HepG2 (cell line): ENCODE measurements around the gene SDHD. TPM values are rescaled to one million over a fixed set of nuclear protein-coding genes. Genes with fewer than 3 reads are reported as not detected.

Experiments
- ATAC-seq: fragments of 200-7000 bp; cut with Tn5 transposase; 3 replicates; pipeline ENCODE4 v1.9.1; 2020; ENCODE audit warnings: mild to moderate bottlenecking, moderate library complexity
- BruUV-seq: library from RNA; stranded (reverse); fragments of 400-500 nt; replicated peaks from 2 replicates; lab custom pipeline; 2021; lab: Mats Ljungman, UMichigan
- CTCF ChIA-PET: fragments of 300-600 bp; formaldehyde crosslinking; extraction: SDS; loops from one replicate; lab custom pipeline; 2021; ENCODE audit warnings: low total read pairs, inconsistent platforms, low intra/inter-chr PET ratio; lab: Yijun Ruan, JAX
- POLR2A ChIA-PET: fragments of 350-600 bp; sonication (Branson Sonifier 250); formaldehyde crosslinking; loops from one replicate; lab custom pipeline; 2020; ENCODE audit warnings: antibody characterized with exemption, inconsistent platforms; lab: Yijun Ruan, JAX
- DNase-seq: peaks from one replicate; pipeline ENCODE4 v3.0.0-alpha.2; 2015; ENCODE audit warnings: low spot score
- FAIRE-seq: peaks from 3 replicates; lab custom pipeline; 2011; peaks lifted over from hg19 to GRCh38; lab: Jason Lieb, UNC
- H2AFZ ChIP-seq: one replicate; pipeline ENCODE4 v1.6.1; 2011; ENCODE audit warnings: low read length, inconsistent platforms
- H3K27ac ChIP-seq: fragments of 300-600 bp; 3 replicates; pipeline ENCODE4 v1.8.0; 2011; ENCODE audit warnings: mixed run types, mild to moderate bottlenecking, mixed read lengths, low read length, inconsistent platforms; ENCODE audit not compliant: insufficient read depth; ENCODE audit errors: extremely low read length
- H3K27me3 ChIP-seq, 2 experiments: fragments of 200-600 bp in 1 of 2; 2 replicates in 1 of 2; 3 replicates in 1 of 2; pipeline versions ENCODE4 v1.6.0 to v1.8.0; 2011; ENCODE audit warnings: low read length in 2 of 2, mild to moderate bottlenecking in 2 of 2, moderate library complexity in 2 of 2, inconsistent platforms in 1 of 2; ENCODE audit not compliant: insufficient read depth in 2 of 2, control insufficient read depth in 1 of 2
- H3K36me3 ChIP-seq, 2 experiments: fragments of 200-600 bp in 1 of 2; replicated peaks in 1 of 2; 2 replicates in 1 of 2; 3 replicates in 1 of 2; pipeline versions ENCODE4 v1.5.1 to v1.8.0; 2011; ENCODE audit warnings: low read length in 2 of 2, inconsistent platforms in 1 of 2; ENCODE audit not compliant: insufficient read depth in 2 of 2, control insufficient read depth in 1 of 2
- H3K4me1 ChIP-seq: 2 replicates; pipeline ENCODE4 v1.5.1; 2012; ENCODE audit warnings: low read length, inconsistent platforms; ENCODE audit not compliant: insufficient read depth
- H3K4me2 ChIP-seq: 2 replicates; pipeline ENCODE4 v1.6.0; 2011; ENCODE audit warnings: low read depth, low read length, inconsistent platforms
- H3K4me3 ChIP-seq, 3 experiments: fragments of 200-600 bp in 1 of 3; sonication (generic), shearing (Covaris generic) in 1 of 3; replicated peaks in 1 of 3; 2 replicates each; pipeline ENCODE4 v1.5.1; 2011 to 2016; ENCODE audit warnings: low read length in 3 of 3, inconsistent platforms in 2 of 3, low read depth in 2 of 3, mild to moderate bottlenecking in 2 of 3, control low read depth in 1 of 3, mixed read lengths in 1 of 3; ENCODE audit not compliant: insufficient read depth in 1 of 3
- H3K79me2 ChIP-seq: one replicate; pipeline ENCODE4 v1.6.1; 2011; ENCODE audit warnings: low read length, inconsistent platforms; ENCODE audit not compliant: insufficient read depth
- H3K9ac ChIP-seq: 2 replicates; pipeline ENCODE4 v1.6.0; 2011; ENCODE audit warnings: mild to moderate bottlenecking, low read depth, low read length, inconsistent platforms; ENCODE audit not compliant: insufficient read depth
- H3K9me3 ChIP-seq: 2 replicates; pipeline ENCODE4 v1.5.1; 2012; ENCODE audit warnings: mild to moderate bottlenecking, low read length
- H4K20me1 ChIP-seq: 2 replicates; pipeline ENCODE4 v1.6.0; 2011; ENCODE audit warnings: inconsistent platforms, mild to moderate bottlenecking, low read length, moderate library complexity; ENCODE audit not compliant: insufficient read depth
- MAFF ChIP-seq: IDR thresholded peaks from 2 replicates; pipeline ENCODE4 v1.6.1; 2011; ENCODE audit warnings: low read depth, low read length, improper control_type of control experiment
- MAFK ChIP-seq, 2 experiments: IDR thresholded peaks in 1 of 2; conservative IDR thresholded peaks in 1 of 2; 2 replicates each; pipeline ENCODE4 v1.6.1; 2011; ENCODE audit warnings: improper control_type of control experiment in 2 of 2, low read length in 2 of 2
- YY1 ChIP-seq: IDR thresholded peaks from 2 replicates; pipeline ENCODE4 v1.6.1; 2011; ENCODE audit warnings: low read length, low read depth, moderate library complexity, mild to moderate bottlenecking; ENCODE audit not compliant: insufficient read depth, insufficient replicate concordance
- ZNF556 ChIP-seq: sonication (generic); formaldehyde crosslinking; IDR thresholded peaks from 2 replicates; pipeline ENCODE4 v1.4.0; 2020; ENCODE audit warnings: mild to moderate bottlenecking, missing genetic modification reagents, borderline replicate concordance
- ZNF569 ChIP-seq: sonication (generic); formaldehyde crosslinking; IDR thresholded peaks from 2 replicates; pipeline ENCODE4 v1.5.0; 2020; ENCODE audit warnings: mild to moderate bottlenecking, missing genetic modification reagents, moderate library complexity, borderline replicate concordance
- WGBS: methylation state at CpG from one replicate; pipeline ENCODE4 v1.1.6; 2017; ENCODE audit warnings: low lambda C conversion rate; 5-methylcytosine and 5-hydroxymethylcytosine counted together
- in situ Hi-C: cut with HindIII; loops from 2 replicates; pipeline ENCODE4 v1.10.0; 2017; ENCODE audit warnings: low pct_unique_long_range_greater_than_20kb; ENCODE audit not compliant: extremely low pct_ligation_motif_present
- intact Hi-C: fragments of 100-400 bp; cut with micrococcal nuclease; formaldehyde crosslinking; loops from one replicate; pipeline ENCODE4 v1.10.0; 2022; ENCODE audit not compliant: unreplicated experiment
- polyA plus RNA-seq, 8 experiments: library from polyadenylated mRNA; depleted of rRNA in 3 of 8; stranded (reverse) in 7 of 8; unstranded in 1 of 8; fragments of >200 nt; fragmentation: Illumina TruSeq in 4 of 8; extraction: Trizol in 4 of 8; gene quantifications; 2 replicates each; pipeline versions ENCODE4 v1.2.1 to v1.2.3, GENCODE V29; 2011 to 2016; ENCODE audit warnings: low read depth in 4 of 8, missing spikeins in 1 of 8, mixed read lengths in 1 of 8; ENCODE audit not compliant: insufficient read depth in 1 of 8
- total RNA-seq, 5 experiments: library from RNA; depleted of rRNA; stranded (reverse); fragments of >200 nt; fragmentation: Illumina TruSeq; extraction: Trizol; gene quantifications; 2 replicates each; pipeline ENCODE4 v1.2.3, GENCODE V29; 2016; ENCODE audit warnings: low read depth in 1 of 5
- TF ChIP-seq, protein P1 (sequence below): sonication (generic); formaldehyde crosslinking; IDR thresholded peaks from 2 replicates; pipeline ENCODE4 v1.8.0; 2022; ENCODE audit warnings: missing genetic modification reagents, mild to moderate bottlenecking, borderline replicate concordance
- TF ChIP-seq, protein P2 (sequence below): sonication (generic); formaldehyde crosslinking; IDR thresholded peaks from 2 replicates; pipeline ENCODE4 v1.4.0; 2020; ENCODE audit warnings: missing genetic modification reagents, borderline replicate concordance

Gene SDHD
- total and polyA plus RNA-seq, 2 of the 13 experiments (the other 11 are each of a cell fraction or from before 2014, with no cell fraction given) = 117 to 123 TPM

DNA sequence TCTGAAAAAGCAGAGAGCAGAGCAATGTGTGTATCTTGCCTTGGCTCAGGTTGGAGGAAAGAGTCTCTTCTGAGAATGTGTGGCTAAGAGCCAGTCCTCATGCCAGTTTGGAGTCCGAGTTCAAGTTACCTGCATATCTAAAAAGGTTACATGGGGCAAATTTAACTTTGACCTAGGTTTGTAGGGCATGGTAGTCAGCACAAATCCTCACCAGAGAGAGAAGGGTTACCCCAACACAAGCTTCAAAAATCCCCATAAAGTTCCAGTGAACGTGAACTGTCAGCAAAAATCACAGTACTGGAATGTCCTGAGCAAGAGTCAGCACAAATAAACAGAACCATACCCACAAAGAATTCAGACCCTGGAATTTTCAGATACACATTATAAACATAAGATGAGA is 13.8 kb downstream of the SDHD start:
- no peak overlapping the region for H3K4me2 ChIP-seq
- no peaks in the 10 kb centered on the region for H4K20me1 ChIP-seq
- no TSS peak for BruUV-seq
- FAIRE-seq (no peak), DNase-seq (no peak), ATAC-seq (no peak)
- no peak overlapping the region for H2AFZ ChIP-seq
- no peak overlapping the region for H3K9ac ChIP-seq
- CTCF ChIA-PET = no interaction called here
- no peaks in the 10 kb centered on the region for H3K27me3 ChIP-seq
- POLR2A ChIA-PET = interaction anchor here (1.0 kb wide), 1 partner anchor 13 kb away, joined by 3 read pairs; no protein-coding TSS in a partner anchor
- H3K27ac ChIP-seq = no peak overlapping the region
- H3K9me3 ChIP-seq = no peaks in the 10 kb centered on the region
- TF ChIP-seq MAFK (conservative IDR thresholded peaks at IDR 0.05 in 1 of 2, IDR thresholded peaks at IDR 0.05 in 1 of 2; ENCODE audit: low read length in 2 of 2) (peak; percentile 54 to 71), ZNF569 (CRISPR knock-in tag) (no peak), ZNF556 (CRISPR knock-in tag) (no peak), MAFF (peak; percentile 64), YY1 (no peak)
- TF ChIP-seq, protein P1, sequence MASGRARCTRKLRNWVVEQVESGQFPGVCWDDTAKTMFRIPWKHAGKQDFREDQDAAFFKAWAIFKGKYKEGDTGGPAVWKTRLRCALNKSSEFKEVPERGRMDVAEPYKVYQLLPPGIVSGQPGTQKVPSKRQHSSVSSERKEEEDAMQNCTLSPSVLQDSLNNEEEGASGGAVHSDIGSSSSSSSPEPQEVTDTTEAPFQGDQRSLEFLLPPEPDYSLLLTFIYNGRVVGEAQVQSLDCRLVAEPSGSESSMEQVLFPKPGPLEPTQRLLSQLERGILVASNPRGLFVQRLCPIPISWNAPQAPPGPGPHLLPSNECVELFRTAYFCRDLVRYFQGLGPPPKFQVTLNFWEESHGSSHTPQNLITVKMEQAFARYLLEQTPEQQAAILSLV (CRISPR knock-in tag) = no peak
- TF ChIP-seq, protein P2, sequence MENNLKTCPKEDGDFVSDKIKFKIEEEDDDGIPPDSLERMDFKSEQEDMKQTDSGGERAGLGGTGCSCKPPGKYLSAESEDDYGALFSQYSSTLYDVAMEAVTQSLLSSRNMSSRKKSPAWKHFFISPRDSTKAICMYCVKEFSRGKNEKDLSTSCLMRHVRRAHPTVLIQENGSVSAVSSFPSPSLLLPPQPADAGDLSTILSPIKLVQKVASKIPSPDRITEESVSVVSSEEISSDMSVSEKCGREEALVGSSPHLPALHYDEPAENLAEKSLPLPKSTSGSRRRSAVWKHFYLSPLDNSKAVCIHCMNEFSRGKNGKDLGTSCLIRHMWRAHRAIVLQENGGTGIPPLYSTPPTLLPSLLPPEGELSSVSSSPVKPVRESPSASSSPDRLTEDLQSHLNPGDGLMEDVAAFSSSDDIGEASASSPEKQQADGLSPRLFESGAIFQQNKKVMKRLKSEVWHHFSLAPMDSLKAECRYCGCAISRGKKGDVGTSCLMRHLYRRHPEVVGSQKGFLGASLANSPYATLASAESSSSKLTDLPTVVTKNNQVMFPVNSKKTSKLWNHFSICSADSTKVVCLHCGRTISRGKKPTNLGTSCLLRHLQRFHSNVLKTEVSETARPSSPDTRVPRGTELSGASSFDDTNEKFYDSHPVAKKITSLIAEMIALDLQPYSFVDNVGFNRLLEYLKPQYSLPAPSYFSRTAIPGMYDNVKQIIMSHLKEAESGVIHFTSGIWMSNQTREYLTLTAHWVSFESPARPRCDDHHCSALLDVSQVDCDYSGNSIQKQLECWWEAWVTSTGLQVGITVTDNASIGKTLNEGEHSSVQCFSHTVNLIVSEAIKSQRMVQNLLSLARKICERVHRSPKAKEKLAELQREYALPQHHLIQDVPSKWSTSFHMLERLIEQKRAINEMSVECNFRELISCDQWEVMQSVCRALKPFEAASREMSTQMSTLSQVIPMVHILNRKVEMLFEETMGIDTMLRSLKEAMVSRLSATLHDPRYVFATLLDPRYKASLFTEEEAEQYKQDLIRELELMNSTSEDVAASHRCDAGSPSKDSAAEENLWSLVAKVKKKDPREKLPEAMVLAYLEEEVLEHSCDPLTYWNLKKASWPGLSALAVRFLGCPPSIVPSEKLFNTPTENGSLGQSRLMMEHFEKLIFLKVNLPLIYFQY (CRISPR knock-in tag) = no peak
- no peak overlapping the region for H3K4me3 ChIP-seq
- 88% methylated on average over 2 of the region's 2 CpGs for WGBS
- in situ Hi-C loops (no loop called here), intact Hi-C loops (no loop called here)
- H3K79me2 ChIP-seq = no peaks in the 10 kb centered on the region
- no peaks in the 10 kb centered on the region; a peak in 2 of 5 replicates for H3K36me3 ChIP-seq
- no peaks in the 10 kb centered on the region for H3K4me1 ChIP-seq
